Measurements from ENCODE around the gene PRKCH. TPM values are rescaled to one million over a fixed set of nuclear protein-coding genes. Genes with fewer than 3 reads are reported as not detected.

PRKCH gene
- total and polyA plus RNA-seq, 2 of the 13 experiments (the other 11 are each of a cell fraction or from before 2014, with no cell fraction given) = 0.48 to 1.3 TPM

DNA sequence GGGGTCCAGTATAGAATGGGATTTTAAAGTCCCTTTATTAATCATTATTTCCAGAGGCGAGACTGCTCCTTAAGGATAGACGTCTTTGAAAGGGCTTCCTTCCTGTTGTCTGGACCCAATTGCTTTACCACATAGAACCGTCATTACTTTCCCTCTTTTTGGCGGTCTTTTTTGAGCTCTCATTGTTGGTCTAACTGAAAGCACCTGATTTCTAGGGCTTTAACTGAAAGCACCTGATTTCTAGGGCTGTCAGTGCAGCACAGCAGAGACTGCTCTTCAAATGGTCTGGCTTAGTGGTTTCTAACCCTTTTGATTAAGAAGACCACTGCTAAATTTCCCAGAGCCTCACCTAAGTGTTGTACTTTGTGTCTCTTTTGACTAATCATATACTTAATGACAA lies 95.8 kb downstream of the PRKCH start:
- Histone ChIP-seq H3K4me2 (ENCODE audit: low read depth, low read length) (no peak overlapping the region), H3K9me3 (ENCODE audit: low read length) (no peaks in the 10 kb centered on the region), H2AFZ (ENCODE audit: low read length) (no peak overlapping the region), H3K4me1 (ENCODE audit: insufficient read depth, low read length) (no peaks in the 10 kb centered on the region), H3K36me3 (replicated peaks in 1 of 2; ENCODE audit: control insufficient read depth in 1 of 2, insufficient read depth in 2 of 2, low read length in 2 of 2) (no peaks in the 10 kb centered on the region), H4K20me1 (ENCODE audit: insufficient read depth, low read length) (no peaks in the 10 kb centered on the region), H3K9ac (ENCODE audit: insufficient read depth, low read depth, low read length) (no peak overlapping the region), H3K27ac (ENCODE audit: extremely low read length, insufficient read depth, low read length) (no peak overlapping the region), H3K4me3 (replicated peaks in 1 of 3; ENCODE audit: insufficient read depth in 1 of 3, low read depth in 2 of 3, low read length in 3 of 3) (no peak overlapping the region), H3K27me3 (ENCODE audit: control insufficient read depth in 1 of 2, insufficient read depth in 2 of 2, low read length in 2 of 2) (peaks cover 2 to 5% of the 10 kb centered on the region in 2 experiments; a peak in 1 of 5 replicates), H3K79me2 (ENCODE audit: insufficient read depth, low read length) (no peaks in the 10 kb centered on the region)
- in situ Hi-C loops (cut with HindIII; ENCODE audit: extremely low pct_ligation_motif_present, low pct_unique_long_range_greater_than_20kb) (no loop called here), intact Hi-C loops (cut with micrococcal nuclease; ENCODE audit: unreplicated experiment) (no loop called here)
- 15% methylated on average over 4 of the region's 4 CpGs for WGBS (ENCODE audit: low lambda C conversion rate)
- ATAC-seq (no peak), DNase-seq (ENCODE audit: low spot score) (no peak), FAIRE-seq (no peak)
- no TSS peak for BruUV-seq (replicated peaks)
- ChIA-PET POLR2A (no interaction called here), CTCF (ENCODE audit: low intra/inter-chr PET ratio, low total read pairs) (no interaction called here)
- TF ChIP-seq, protein P1, sequence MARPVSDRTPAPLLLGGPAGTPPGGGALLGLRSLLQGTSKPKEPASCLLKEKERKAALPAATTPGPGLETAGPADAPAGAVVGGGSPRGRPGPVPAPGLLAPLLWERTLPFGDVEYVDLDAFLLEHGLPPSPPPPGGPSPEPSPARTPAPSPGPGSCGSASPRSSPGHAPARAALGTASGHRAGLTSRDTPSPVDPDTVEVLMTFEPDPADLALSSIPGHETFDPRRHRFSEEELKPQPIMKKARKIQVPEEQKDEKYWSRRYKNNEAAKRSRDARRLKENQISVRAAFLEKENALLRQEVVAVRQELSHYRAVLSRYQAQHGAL (CRISPR knock-in tag; IDR thresholded peaks at IDR 0.05; ENCODE audit: not compliant biosample characterization) = no peak
- TF ChIP-seq, protein P2, sequence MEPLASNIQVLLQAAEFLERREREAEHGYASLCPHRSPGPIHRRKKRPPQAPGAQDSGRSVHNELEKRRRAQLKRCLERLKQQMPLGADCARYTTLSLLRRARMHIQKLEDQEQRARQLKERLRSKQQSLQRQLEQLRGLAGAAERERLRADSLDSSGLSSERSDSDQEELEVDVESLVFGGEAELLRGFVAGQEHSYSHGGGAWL (CRISPR knock-in tag; IDR thresholded peaks at IDR 0.05) = no peak
- no peak for TF ChIP-seq RNF2 (conservative IDR thresholded peaks at IDR 0.05; ENCODE audit: low read depth)
- no peak for TF ChIP-seq ZNF737 (CRISPR knock-in tag; IDR thresholded peaks at IDR 0.05; ENCODE audit: borderline replicate concordance)
- TF ChIP-seq, protein P3, sequence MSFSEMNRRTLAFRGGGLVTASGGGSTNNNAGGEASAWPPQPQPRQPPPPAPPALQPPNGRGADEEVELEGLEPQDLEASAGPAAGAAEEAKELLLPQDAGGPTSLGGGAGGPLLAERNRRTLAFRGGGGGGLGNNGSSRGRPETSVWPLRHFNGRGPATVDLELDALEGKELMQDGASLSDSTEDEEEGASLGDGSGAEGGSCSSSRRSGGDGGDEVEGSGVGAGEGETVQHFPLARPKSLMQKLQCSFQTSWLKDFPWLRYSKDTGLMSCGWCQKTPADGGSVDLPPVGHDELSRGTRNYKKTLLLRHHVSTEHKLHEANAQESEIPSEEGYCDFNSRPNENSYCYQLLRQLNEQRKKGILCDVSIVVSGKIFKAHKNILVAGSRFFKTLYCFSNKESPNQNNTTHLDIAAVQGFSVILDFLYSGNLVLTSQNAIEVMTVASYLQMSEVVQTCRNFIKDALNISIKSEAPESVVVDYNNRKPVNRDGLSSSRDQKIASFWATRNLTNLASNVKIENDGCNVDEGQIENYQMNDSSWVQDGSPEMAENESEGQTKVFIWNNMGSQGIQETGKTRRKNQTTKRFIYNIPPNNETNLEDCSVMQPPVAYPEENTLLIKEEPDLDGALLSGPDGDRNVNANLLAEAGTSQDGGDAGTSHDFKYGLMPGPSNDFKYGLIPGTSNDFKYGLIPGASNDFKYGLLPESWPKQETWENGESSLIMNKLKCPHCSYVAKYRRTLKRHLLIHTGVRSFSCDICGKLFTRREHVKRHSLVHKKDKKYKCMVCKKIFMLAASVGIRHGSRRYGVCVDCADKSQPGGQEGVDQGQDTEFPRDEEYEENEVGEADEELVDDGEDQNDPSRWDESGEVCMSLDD (CRISPR knock-in tag; IDR thresholded peaks at IDR 0.05; ENCODE audit: borderline replicate concordance) = no peak
- no peak for TF ChIP-seq ZNF644 (CRISPR knock-in tag; IDR thresholded peaks at IDR 0.05; ENCODE audit: low read depth)
- no peak for TF ChIP-seq NFATC3 (CRISPR knock-in tag; IDR thresholded peaks at IDR 0.05)
- TF ChIP-seq ZNF746 (CRISPR knock-in tag; IDR thresholded peaks at IDR 0.05) = no peak
- TF ChIP-seq, protein P4, sequence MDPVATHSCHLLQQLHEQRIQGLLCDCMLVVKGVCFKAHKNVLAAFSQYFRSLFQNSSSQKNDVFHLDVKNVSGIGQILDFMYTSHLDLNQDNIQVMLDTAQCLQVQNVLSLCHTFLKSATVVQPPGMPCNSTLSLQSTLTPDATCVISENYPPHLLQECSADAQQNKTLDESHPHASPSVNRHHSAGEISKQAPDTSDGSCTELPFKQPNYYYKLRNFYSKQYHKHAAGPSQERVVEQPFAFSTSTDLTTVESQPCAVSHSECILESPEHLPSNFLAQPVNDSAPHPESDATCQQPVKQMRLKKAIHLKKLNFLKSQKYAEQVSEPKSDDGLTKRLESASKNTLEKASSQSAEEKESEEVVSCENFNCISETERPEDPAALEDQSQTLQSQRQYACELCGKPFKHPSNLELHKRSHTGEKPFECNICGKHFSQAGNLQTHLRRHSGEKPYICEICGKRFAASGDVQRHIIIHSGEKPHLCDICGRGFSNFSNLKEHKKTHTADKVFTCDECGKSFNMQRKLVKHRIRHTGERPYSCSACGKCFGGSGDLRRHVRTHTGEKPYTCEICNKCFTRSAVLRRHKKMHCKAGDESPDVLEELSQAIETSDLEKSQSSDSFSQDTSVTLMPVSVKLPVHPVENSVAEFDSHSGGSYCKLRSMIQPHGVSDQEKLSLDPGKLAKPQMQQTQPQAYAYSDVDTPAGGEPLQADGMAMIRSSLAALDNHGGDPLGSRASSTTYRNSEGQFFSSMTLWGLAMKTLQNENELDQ (CRISPR knock-in tag; IDR thresholded peaks at IDR 0.05; ENCODE audit: borderline replicate concordance) = no peak
- no peak for TF ChIP-seq RFXANK (CRISPR knock-in tag; IDR thresholded peaks at IDR 0.05)
- TF ChIP-seq, protein P5, sequence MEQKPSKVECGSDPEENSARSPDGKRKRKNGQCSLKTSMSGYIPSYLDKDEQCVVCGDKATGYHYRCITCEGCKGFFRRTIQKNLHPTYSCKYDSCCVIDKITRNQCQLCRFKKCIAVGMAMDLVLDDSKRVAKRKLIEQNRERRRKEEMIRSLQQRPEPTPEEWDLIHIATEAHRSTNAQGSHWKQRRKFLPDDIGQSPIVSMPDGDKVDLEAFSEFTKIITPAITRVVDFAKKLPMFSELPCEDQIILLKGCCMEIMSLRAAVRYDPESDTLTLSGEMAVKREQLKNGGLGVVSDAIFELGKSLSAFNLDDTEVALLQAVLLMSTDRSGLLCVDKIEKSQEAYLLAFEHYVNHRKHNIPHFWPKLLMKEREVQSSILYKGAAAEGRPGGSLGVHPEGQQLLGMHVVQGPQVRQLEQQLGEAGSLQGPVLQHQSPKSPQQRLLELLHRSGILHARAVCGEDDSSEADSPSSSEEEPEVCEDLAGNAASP (CRISPR knock-in tag; IDR thresholded peaks at IDR 0.05; ENCODE audit: borderline replicate concordance) = no peak
- TF ChIP-seq, protein P6, sequence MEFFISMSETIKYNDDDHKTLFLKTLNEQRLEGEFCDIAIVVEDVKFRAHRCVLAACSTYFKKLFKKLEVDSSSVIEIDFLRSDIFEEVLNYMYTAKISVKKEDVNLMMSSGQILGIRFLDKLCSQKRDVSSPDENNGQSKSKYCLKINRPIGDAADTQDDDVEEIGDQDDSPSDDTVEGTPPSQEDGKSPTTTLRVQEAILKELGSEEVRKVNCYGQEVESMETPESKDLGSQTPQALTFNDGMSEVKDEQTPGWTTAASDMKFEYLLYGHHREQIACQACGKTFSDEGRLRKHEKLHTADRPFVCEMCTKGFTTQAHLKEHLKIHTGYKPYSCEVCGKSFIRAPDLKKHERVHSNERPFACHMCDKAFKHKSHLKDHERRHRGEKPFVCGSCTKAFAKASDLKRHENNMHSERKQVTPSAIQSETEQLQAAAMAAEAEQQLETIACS (CRISPR knock-in tag; IDR thresholded peaks at IDR 0.05) = no peak
- TF ChIP-seq, protein P7, sequence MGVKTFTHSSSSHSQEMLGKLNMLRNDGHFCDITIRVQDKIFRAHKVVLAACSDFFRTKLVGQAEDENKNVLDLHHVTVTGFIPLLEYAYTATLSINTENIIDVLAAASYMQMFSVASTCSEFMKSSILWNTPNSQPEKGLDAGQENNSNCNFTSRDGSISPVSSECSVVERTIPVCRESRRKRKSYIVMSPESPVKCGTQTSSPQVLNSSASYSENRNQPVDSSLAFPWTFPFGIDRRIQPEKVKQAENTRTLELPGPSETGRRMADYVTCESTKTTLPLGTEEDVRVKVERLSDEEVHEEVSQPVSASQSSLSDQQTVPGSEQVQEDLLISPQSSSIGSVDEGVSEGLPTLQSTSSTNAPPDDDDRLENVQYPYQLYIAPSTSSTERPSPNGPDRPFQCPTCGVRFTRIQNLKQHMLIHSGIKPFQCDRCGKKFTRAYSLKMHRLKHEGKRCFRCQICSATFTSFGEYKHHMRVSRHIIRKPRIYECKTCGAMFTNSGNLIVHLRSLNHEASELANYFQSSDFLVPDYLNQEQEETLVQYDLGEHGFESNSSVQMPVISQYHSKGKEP (CRISPR knock-in tag; IDR thresholded peaks at IDR 0.05) = no peak
- TF ChIP-seq ZNF557 (CRISPR knock-in tag; IDR thresholded peaks at IDR 0.05) = no peak
